ENCODE measurements around the gene GATB.
A peak's percentile ranks its signal among the peaks of the same experiment; 100 is the strongest.

The GATB gene, protein sequence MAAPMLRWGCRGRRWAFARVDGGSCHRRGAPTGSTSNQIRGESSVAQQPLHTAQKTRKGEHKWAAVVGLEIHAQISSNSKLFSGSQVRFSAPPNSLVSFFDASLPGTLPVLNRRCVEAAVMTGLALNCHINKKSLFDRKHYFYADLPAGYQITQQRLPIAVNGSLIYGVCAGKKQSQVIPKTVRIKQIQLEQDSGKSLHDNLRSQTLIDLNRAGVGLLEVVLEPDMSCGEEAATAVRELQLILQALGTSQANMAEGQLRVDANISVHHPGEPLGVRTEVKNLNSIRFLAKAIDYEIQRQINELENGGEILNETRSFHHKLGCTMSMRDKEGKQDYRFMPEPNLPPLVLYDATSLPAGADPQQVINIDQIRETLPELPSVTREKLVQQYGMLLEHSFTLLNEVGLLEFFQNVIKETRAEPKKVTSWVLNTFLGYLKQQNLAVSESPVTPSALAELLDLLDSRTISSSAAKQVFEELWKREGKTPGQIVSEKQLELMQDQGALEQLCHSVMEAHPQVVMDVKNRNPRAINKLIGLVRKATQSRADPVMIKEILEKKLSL

GRCh38 chr4:151760712-151761661, at the start of gene GATB:
Gene GATB (minus strand): TSS chr4:151761007. CDS start chr4:151760982, 25 bp downstream.
- Histone ChIP-seq H3K9ac (peak within 1 kb of the TSS; percentile 83), H3K4me3 (IDR thresholded peaks at IDR 0.05; ENCODE audit: insufficient read depth, low read depth, low read length) (peak within 1 kb of the TSS; percentile 62), H3K27me3 (ENCODE audit: insufficient read depth, low read depth) (no peaks in the 10 kb centered on the region), H2AFZ (ENCODE audit: low read depth) (peak within 1 kb of the TSS; percentile 93), H3K4me1 (ENCODE audit: low read depth, poor library complexity, severe bottlenecking) (peaks cover 14% of the 10 kb centered on the region), H3K4me2 (peak within 1 kb of the TSS; percentile 92), H3K27ac (peak within 1 kb of the TSS; percentile 44), H3K36me3 (ENCODE audit: insufficient read depth) (no peaks in the 10 kb centered on the region), H4K20me1 (ENCODE audit: insufficient read depth) (no peaks in the 10 kb centered on the region), H3K79me2 (ENCODE audit: insufficient read depth, low read depth) (no peaks in the 10 kb centered on the region)
- peak; percentile 53 for TF ChIP-seq CTCF (conservative IDR thresholded peaks at IDR 0.05; ENCODE audit: low read depth, low read length)

- Histone ChIP-seq H3K4me3 (IDR thresholded peaks at IDR 0.05; ENCODE audit: insufficient read depth, low read depth, low read length) (no peak overlapping the region), H3K79me2 (ENCODE audit: insufficient read depth, low read depth) (no peaks in the 10 kb centered on the region), H3K4me2 (no peak overlapping the region), H4K20me1 (ENCODE audit: insufficient read depth) (no peaks in the 10 kb centered on the region), H3K36me3 (ENCODE audit: insufficient read depth) (no peaks in the 10 kb centered on the region), H2AFZ (ENCODE audit: low read depth) (no peak overlapping the region), H3K9ac (no peak overlapping the region), H3K27me3 (ENCODE audit: insufficient read depth, low read depth) (no peaks in the 10 kb centered on the region), H3K4me1 (ENCODE audit: low read depth, poor library complexity, severe bottlenecking) (no peaks in the 10 kb centered on the region), H3K27ac (no peak overlapping the region)
- no peak for TF ChIP-seq CTCF (conservative IDR thresholded peaks at IDR 0.05; ENCODE audit: low read depth, low read length)
Observed at GRCh38 chr4:151810476-151810875, 49.7 kb upstream of the GATB start.

- Histone ChIP-seq H3K9ac (no peak overlapping the region), H3K27ac (no peak overlapping the region), H3K79me2 (ENCODE audit: insufficient read depth, low read depth) (no peaks in the 10 kb centered on the region), H3K36me3 (ENCODE audit: insufficient read depth) (no peaks in the 10 kb centered on the region), H2AFZ (ENCODE audit: low read depth) (no peak overlapping the region), H4K20me1 (ENCODE audit: insufficient read depth) (no peaks in the 10 kb centered on the region), H3K4me3 (IDR thresholded peaks at IDR 0.05; ENCODE audit: insufficient read depth, low read depth, low read length) (no peak overlapping the region), H3K4me2 (no peak overlapping the region), H3K4me1 (ENCODE audit: low read depth, poor library complexity, severe bottlenecking) (no peaks in the 10 kb centered on the region), H3K27me3 (ENCODE audit: insufficient read depth, low read depth) (no peaks in the 10 kb centered on the region)
- no peak for TF ChIP-seq CTCF (conservative IDR thresholded peaks at IDR 0.05; ENCODE audit: low read depth, low read length)
Observed at GRCh38 chr4:151809716-151810115, 48.9 kb upstream of the GATB start.

DNA sequence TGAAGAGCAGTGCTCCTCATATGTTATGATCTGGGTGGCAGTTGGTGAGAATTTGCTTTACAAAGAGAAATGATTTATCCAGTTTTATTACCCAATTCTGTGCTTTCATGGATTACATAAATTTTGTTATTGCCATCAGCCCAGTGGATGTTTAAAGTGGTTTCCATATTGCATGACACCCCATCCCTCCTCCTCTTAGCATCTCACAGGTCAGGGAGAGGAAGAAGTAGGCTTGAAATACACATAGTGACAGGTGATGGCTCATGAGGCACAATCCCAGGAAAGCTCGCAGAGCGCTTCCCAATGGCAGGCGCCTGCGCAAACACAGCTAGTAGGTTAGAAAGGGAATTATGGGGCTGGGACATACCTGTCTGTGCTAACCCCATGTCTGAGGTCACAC, 47.7 kb upstream of the GATB start:
- no peaks in the 10 kb centered on the region for H3K79me2 ChIP-seq (ENCODE audit: insufficient read depth, low read depth)
- H4K20me1 ChIP-seq (ENCODE audit: insufficient read depth): no peaks in the 10 kb centered on the region
- no peak overlapping the region for H3K4me2 ChIP-seq
- no peak overlapping the region for H3K4me3 ChIP-seq (IDR thresholded peaks at IDR 0.05; ENCODE audit: insufficient read depth, low read depth, low read length)
- H3K27ac ChIP-seq: no peak overlapping the region
- H3K27me3 ChIP-seq (ENCODE audit: insufficient read depth, low read depth): no peaks in the 10 kb centered on the region
- no peak overlapping the region for H2AFZ ChIP-seq (ENCODE audit: low read depth)
- H3K9ac ChIP-seq: no peak overlapping the region
- no peaks in the 10 kb centered on the region for H3K4me1 ChIP-seq (ENCODE audit: low read depth, poor library complexity, severe bottlenecking)
- TF ChIP-seq CTCF (conservative IDR thresholded peaks at IDR 0.05; ENCODE audit: low read depth, low read length): no peak
- H3K36me3 ChIP-seq (ENCODE audit: insufficient read depth): no peaks in the 10 kb centered on the region

All from KMS-11 (cell line).